ENCODE measurements around the gene CDH5. TPM values are rescaled to one million over a fixed set of nuclear protein-coding genes. Genes with fewer than 3 reads are reported as not detected.

The CDH5 gene
- total RNA-seq, 1 experiment from 2014 or later, result not detected

- no peak for TF ChIP-seq EZH2 (IDR thresholded peaks at IDR 0.05; ENCODE audit: low read length, unreplicated experiment)
- TF ChIP-seq, protein P1, sequence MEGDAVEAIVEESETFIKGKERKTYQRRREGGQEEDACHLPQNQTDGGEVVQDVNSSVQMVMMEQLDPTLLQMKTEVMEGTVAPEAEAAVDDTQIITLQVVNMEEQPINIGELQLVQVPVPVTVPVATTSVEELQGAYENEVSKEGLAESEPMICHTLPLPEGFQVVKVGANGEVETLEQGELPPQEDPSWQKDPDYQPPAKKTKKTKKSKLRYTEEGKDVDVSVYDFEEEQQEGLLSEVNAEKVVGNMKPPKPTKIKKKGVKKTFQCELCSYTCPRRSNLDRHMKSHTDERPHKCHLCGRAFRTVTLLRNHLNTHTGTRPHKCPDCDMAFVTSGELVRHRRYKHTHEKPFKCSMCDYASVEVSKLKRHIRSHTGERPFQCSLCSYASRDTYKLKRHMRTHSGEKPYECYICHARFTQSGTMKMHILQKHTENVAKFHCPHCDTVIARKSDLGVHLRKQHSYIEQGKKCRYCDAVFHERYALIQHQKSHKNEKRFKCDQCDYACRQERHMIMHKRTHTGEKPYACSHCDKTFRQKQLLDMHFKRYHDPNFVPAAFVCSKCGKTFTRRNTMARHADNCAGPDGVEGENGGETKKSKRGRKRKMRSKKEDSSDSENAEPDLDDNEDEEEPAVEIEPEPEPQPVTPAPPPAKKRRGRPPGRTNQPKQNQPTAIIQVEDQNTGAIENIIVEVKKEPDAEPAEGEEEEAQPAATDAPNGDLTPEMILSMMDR (conservative IDR thresholded peaks at IDR 0.05; ENCODE audit: low read depth, low read length), result no peak
- no peak for TF ChIP-seq EZH2phosphoT487 (IDR thresholded peaks at IDR 0.05; ENCODE audit: borderline replicate concordance, low read length)
- ChIA-PET CTCF (interaction anchor here (0.5 to 0.9 kb wide), 2 partner anchors 43 to 153 kb away, joined by 4 to 13 read pairs; no protein-coding TSS in a partner anchor), POLR2A (ENCODE audit: unreplicated experiment) (interaction anchor here (0.6 kb wide), 1 partner anchor 100 kb away, joined by 3 read pairs; no protein-coding TSS in a partner anchor)
- H3K27ac ChIP-seq (ENCODE audit: low read length), result peak overlapping the region; percentile 99
- peak overlapping the region; percentile 85 for H3K4me2 ChIP-seq (ENCODE audit: low read length)
- peaks cover 8% of the 10 kb centered on the region; the same call in 1 of the 2 replicates for H3K36me3 ChIP-seq (ENCODE audit: low read depth, low read length)
- no peaks in the 10 kb centered on the region for H4K20me1 ChIP-seq (ENCODE audit: low read length)
- no peaks in the 10 kb centered on the region for H3K9me3 ChIP-seq (ENCODE audit: low read length)
- H3K4me3 ChIP-seq (ENCODE audit: low read length), result peak overlapping the region; percentile 57
- BruUV-seq (replicated peaks), result TSS peak; percentile 79
- intact Hi-C loops (cut with micrococcal nuclease), result loop anchor here (2.0 kb wide), 1 partner anchor 108 kb away; no protein-coding TSS in a partner anchor
- H3K79me2 ChIP-seq (ENCODE audit: low read length), result no peaks in the 10 kb centered on the region
- no peaks in the 10 kb centered on the region for H3F3A ChIP-seq (ENCODE audit: low read length, unreplicated experiment)
- peak; percentile 80 for DNase-seq
- peak overlapping the region; percentile 89 for H3K9ac ChIP-seq (ENCODE audit: low read length)
- no peaks in the 10 kb centered on the region for H3K9me2 ChIP-seq (replicated peaks; ENCODE audit: low read length)
- peaks cover 27% of the 10 kb centered on the region for H3K4me1 ChIP-seq (ENCODE audit: insufficient read depth, low read length)
- peak; percentile 73 for ATAC-seq
- H3K27me3 ChIP-seq (ENCODE audit: low read length), result no peaks in the 10 kb centered on the region
- peak overlapping the region; percentile 68 for H2AFZ ChIP-seq (ENCODE audit: low read length)
Observed at GRCh38 chr16:66408163-66409048, 41.9 kb downstream of the CDH5 start.

- intact Hi-C loops (cut with micrococcal nuclease), result loop anchor here (2.0 kb wide), 1 partner anchor 108 kb away; no protein-coding TSS in a partner anchor
Observed at GRCh38 chr16:66409156-66409555, 42.7 kb downstream of the CDH5 start.

More at GRCh38 chr16:66409156-66409555, 42.7 kb downstream of the CDH5 start:
- Histone ChIP-seq H3K79me2 (ENCODE audit: low read length) (no peaks in the 10 kb centered on the region), H3K4me3 (ENCODE audit: low read length) (peak overlapping the region; percentile 57), H2AFZ (ENCODE audit: low read length) (no peak overlapping the region), H3K4me1 (ENCODE audit: insufficient read depth, low read length) (peaks cover 27% of the 10 kb centered on the region), H3K27ac (ENCODE audit: low read length) (peak overlapping the region; percentile 99), H3K9me3 (ENCODE audit: low read length) (no peaks in the 10 kb centered on the region), H3F3A (ENCODE audit: low read length, unreplicated experiment) (no peaks in the 10 kb centered on the region), H3K27me3 (ENCODE audit: low read length) (no peaks in the 10 kb centered on the region), H3K36me3 (ENCODE audit: low read depth, low read length) (peaks cover 8% of the 10 kb centered on the region; the same call in 1 of the 2 replicates), H3K9ac (ENCODE audit: low read length) (peak overlapping the region; percentile 89), H4K20me1 (ENCODE audit: low read length) (no peaks in the 10 kb centered on the region), H3K9me2 (replicated peaks; ENCODE audit: low read length) (no peaks in the 10 kb centered on the region), H3K4me2 (ENCODE audit: low read length) (peak overlapping the region; percentile 85)
- TF ChIP-seq EZH2 (IDR thresholded peaks at IDR 0.05; ENCODE audit: low read length, unreplicated experiment), result no peak
- TF ChIP-seq, protein P1 (conservative IDR thresholded peaks at IDR 0.05; ENCODE audit: low read depth, low read length), result no peak
- TF ChIP-seq EZH2phosphoT487 (IDR thresholded peaks at IDR 0.05; ENCODE audit: borderline replicate concordance, low read length), result no peak
- peak; percentile 73 for DNase-seq
- BruUV-seq (replicated peaks), result no TSS peak
- CTCF ChIA-PET, result interaction anchor here (0.9 kb wide), 1 partner anchor 152 kb away, joined by 4 read pairs; no protein-coding TSS in a partner anchor
- POLR2A ChIA-PET (ENCODE audit: unreplicated experiment), result no interaction called here
- ATAC-seq, result peak; percentile 28

Data from PC-3 (cell line).